ENCODE data around the gene TUBA8. TPM values are rescaled to one million over a fixed set of nuclear protein-coding genes. Genes with fewer than 3 reads are reported as not detected.

Gene TUBA8
- total and polyA plus RNA-seq, 2 donors (not counting 3 experiments of a cell fraction or from before 2014, with no cell fraction given) = 6.9 to 8.9 TPM

DNA sequence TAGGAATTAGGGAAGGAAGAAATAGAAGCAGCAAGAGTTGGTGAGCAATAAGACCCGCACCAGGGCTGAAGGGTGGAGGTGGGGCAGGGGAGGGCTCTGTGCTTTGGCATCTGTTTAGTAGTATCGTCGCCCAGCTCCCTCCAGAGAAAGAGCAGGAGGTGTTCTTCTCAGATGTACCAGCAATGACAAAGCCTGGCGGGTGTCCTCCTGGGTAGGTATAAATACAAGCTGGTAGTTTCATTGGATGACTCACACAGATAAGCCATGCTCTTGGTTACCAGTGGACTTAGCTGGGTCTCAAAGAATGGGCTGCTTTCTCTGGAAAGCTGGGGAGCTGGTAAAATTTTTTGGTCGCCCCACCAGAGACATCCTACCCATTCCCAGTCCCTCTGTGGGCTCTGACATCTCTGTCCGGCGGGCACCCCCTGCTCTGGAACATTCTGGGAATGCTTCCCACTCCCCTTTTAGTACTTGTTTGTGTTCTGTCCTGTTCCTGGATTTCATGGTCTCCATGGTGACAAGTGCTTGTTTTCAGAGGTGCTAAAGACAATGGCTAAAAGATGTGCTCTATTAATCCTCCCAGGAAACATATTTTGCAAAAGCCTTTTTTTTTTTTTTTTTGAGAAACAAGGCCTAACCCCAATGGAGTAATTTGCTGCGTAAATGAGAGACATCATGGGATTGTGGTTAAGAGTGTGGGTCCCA lies 15.4 kb upstream of the TUBA8 start:
- ChIA-PET CTCF (interaction anchor here (5.3 kb wide), 1 partner anchor 18 kb away, joined by 41 read pairs; the partner anchor contains the start of gene PEX26), POLR2A (no interaction called here)
- no peak overlapping the region for H3K4me3 ChIP-seq (replicated peaks in 1 of 3; ENCODE audit: insufficient read depth in 1 of 3, low read depth in 1 of 3, low read length in 3 of 3)
- H3K36me3 ChIP-seq (ENCODE audit: control insufficient read depth in 2 of 2, extremely low read depth in 1 of 2, insufficient read depth in 2 of 2, low read length in 2 of 2) = no peaks in the 10 kb centered on the region
- no peaks in the 10 kb centered on the region for H3K27me3 ChIP-seq (ENCODE audit: control insufficient read depth in 2 of 2, insufficient read depth in 2 of 2, low read length in 2 of 2)
- FAIRE-seq (no peak), DNase-seq (ENCODE audit: low read depth, low spot score) (peak; percentile 7)
- H3K9me1 ChIP-seq (replicated peaks; ENCODE audit: control insufficient read depth, extremely low read depth, insufficient read depth, low read length) = no peaks in the 10 kb centered on the region
- intact Hi-C loops (cut with micrococcal nuclease) (no loop called here), dilution Hi-C loops (cut with MboI; ENCODE audit: extremely low pct_ligation_motif_present, low sequenced_read_pairs) (no loop called here)
- no peaks in the 10 kb centered on the region for H4K20me1 ChIP-seq (replicated peaks; ENCODE audit: control insufficient read depth, extremely low read depth, insufficient read depth, low read length)
- H2AFZ ChIP-seq (ENCODE audit: low read depth, low read length) = no peak overlapping the region
- no TSS peak for BruUV-seq (replicated peaks)
- H3K4me2 ChIP-seq (ENCODE audit: insufficient read depth, low read length) = no peak overlapping the region
- H3K9ac ChIP-seq (replicated peaks; ENCODE audit: extremely low read depth, insufficient read depth, low read length) = no peak overlapping the region
- H3K27ac ChIP-seq (ENCODE audit: insufficient read depth, low read depth, low read length) = no peak overlapping the region
- TF ChIP-seq GATA2 (IDR thresholded peaks at IDR 0.05; ENCODE audit: insufficient read depth, insufficient read length, low read depth, low read length) = no peak
- no peak for TF ChIP-seq JUN (IDR thresholded peaks at IDR 0.05; ENCODE audit: borderline replicate concordance, insufficient read depth, insufficient read length, low read depth)
- TF ChIP-seq POLR2A (IDR thresholded peaks at IDR 0.05; ENCODE audit: low read depth, low read length) = no peak
- TF ChIP-seq POLR2AphosphoS5 (IDR thresholded peaks at IDR 0.05; ENCODE audit: insufficient read depth, low read depth, low read length) = no peak
- no peak for TF ChIP-seq CTCF (IDR thresholded peaks at IDR 0.05; ENCODE audit: extremely low read depth in 1 of 2, insufficient read depth in 1 of 2, low read depth in 1 of 2, low read length in 2 of 2)
- peaks cover 1% of the 10 kb centered on the region for H3K79me2 ChIP-seq (ENCODE audit: control insufficient read depth, insufficient read depth, low read length)
- peaks cover 14% of the 10 kb centered on the region for H3K4me1 ChIP-seq (ENCODE audit: control insufficient read depth, extremely low read depth, insufficient read depth, low read length)
- H3K9me3 ChIP-seq (replicated peaks; ENCODE audit: control insufficient read depth, insufficient read depth, low read length) = no peaks in the 10 kb centered on the region

- TF ChIP-seq MYC (IDR thresholded peaks at IDR 0.05; ENCODE audit: low read depth, low read length) (no peak), POLR2AphosphoS5 (IDR thresholded peaks at IDR 0.05; ENCODE audit: insufficient read depth, low read depth, low read length) (no peak), EZH2 (IDR thresholded peaks at IDR 0.05; ENCODE audit: borderline replicate concordance, low read depth, low read length, severe bottlenecking) (no peak), GATA2 (IDR thresholded peaks at IDR 0.05; ENCODE audit: insufficient read depth, insufficient read length, low read depth, low read length) (no peak), MAX (IDR thresholded peaks at IDR 0.05; ENCODE audit: insufficient read depth, insufficient read length) (no peak), CTCF (IDR thresholded peaks at IDR 0.05; ENCODE audit: extremely low read depth in 1 of 2, insufficient read depth in 1 of 2, low read depth in 1 of 2, low read length in 2 of 2) (no peak), POLR2A (IDR thresholded peaks at IDR 0.05; ENCODE audit: low read depth, low read length) (no peak), JUN (IDR thresholded peaks at IDR 0.05; ENCODE audit: borderline replicate concordance, insufficient read depth, insufficient read length, low read depth) (no peak), FOS (IDR thresholded peaks at IDR 0.05; ENCODE audit: borderline replicate concordance, insufficient read depth, low read length) (no peak)
- Histone ChIP-seq H3K27me3 (ENCODE audit: control insufficient read depth in 2 of 2, insufficient read depth in 2 of 2, low read length in 2 of 2) (no peaks in the 10 kb centered on the region), H3K4me1 (ENCODE audit: control insufficient read depth, extremely low read depth, insufficient read depth, low read length) (peaks cover 9% of the 10 kb centered on the region), H2AFZ (ENCODE audit: low read depth, low read length) (no peak overlapping the region), H3K36me3 (ENCODE audit: control insufficient read depth in 2 of 2, extremely low read depth in 1 of 2, insufficient read depth in 2 of 2, low read length in 2 of 2) (no peaks in the 10 kb centered on the region), H4K20me1 (replicated peaks; ENCODE audit: control insufficient read depth, extremely low read depth, insufficient read depth, low read length) (no peaks in the 10 kb centered on the region), H3K79me2 (ENCODE audit: control insufficient read depth, insufficient read depth, low read length) (no peaks in the 10 kb centered on the region), H3K4me3 (replicated peaks in 1 of 3; ENCODE audit: insufficient read depth in 1 of 3, low read depth in 1 of 3, low read length in 3 of 3) (no peak overlapping the region), H3K4me2 (ENCODE audit: insufficient read depth, low read length) (no peak overlapping the region), H3K9ac (replicated peaks; ENCODE audit: extremely low read depth, insufficient read depth, low read length) (no peak overlapping the region), H3K9me3 (replicated peaks; ENCODE audit: control insufficient read depth, insufficient read depth, low read length) (no peaks in the 10 kb centered on the region), H3K9me1 (replicated peaks; ENCODE audit: control insufficient read depth, extremely low read depth, insufficient read depth, low read length) (no peaks in the 10 kb centered on the region), H3K27ac (ENCODE audit: insufficient read depth, low read depth, low read length) (no peak overlapping the region)
- intact Hi-C loops (cut with micrococcal nuclease) = no loop called here
- CTCF ChIA-PET = no interaction called here
- POLR2A ChIA-PET = no interaction called here
- DNase-seq (ENCODE audit: low read depth, low spot score) (no peak), FAIRE-seq (no peak)
- dilution Hi-C loops (cut with MboI; ENCODE audit: extremely low pct_ligation_motif_present, low sequenced_read_pairs) = no loop called here
- no TSS peak for BruUV-seq (replicated peaks)
These were observed 13.8 kb upstream of the TUBA8 start for GRCh38 chr22:18096823-18097222.
